Heart left ventricle (tissue), 16 donors: ENCODE results near the gene MUC4. TPM values are rescaled to one million over a fixed set of nuclear protein-coding genes. Genes with fewer than 3 reads are reported as not detected.

Experiments used
- ATAC-seq, 4 donors: fragments of 200-7000 bp; cut with Tn5 transposase; one replicate each; pipeline ENCODE4 v1.9.1; 2020 to 2022; ENCODE audit warnings: moderate library complexity in 4 of 4, mild to moderate bottlenecking in 3 of 4, moderate number of reproducible peaks in 1 of 4
- DNase-seq, 5 donors: peaks; one replicate each; pipeline ENCODE4 v3.0.0-alpha.2; 2020
- H3K27ac ChIP-seq, 12 donors: fragments of 200-600 bp; sonication (generic) in 4 of 12; one replicate each; pipeline versions ENCODE4 v1.5.0 to v1.8.0; 2016 to 2022; ENCODE audit warnings: mild to moderate bottlenecking in 2 of 12
- H3K27me3 ChIP-seq, 9 donors: fragments of 200-600 bp; sonication (generic) in 2 of 9; one replicate each; pipeline versions ENCODE4 v1.5.1 to v1.8.0; 2016 to 2022; ENCODE audit warnings: mild to moderate bottlenecking in 3 of 9
- H3K36me3 ChIP-seq, 9 donors: fragments of 200-600 bp; sonication (generic) in 2 of 9; one replicate each; pipeline versions ENCODE4 v1.5.0 to v1.8.0; 2018 to 2022; ENCODE audit warnings: mild to moderate bottlenecking in 2 of 9
- H3K4me1 ChIP-seq, 12 donors: fragments of 200-600 bp; sonication (generic) in 4 of 12; one replicate each; pipeline versions ENCODE4 v1.5.0 to v1.8.0; 2016 to 2022; ENCODE audit warnings: mild to moderate bottlenecking in 3 of 12
- H3K4me3 ChIP-seq, 12 donors: fragments of 200-600 bp; sonication (generic) in 4 of 12; one replicate each; pipeline versions ENCODE4 v1.5.0 to v1.8.0; 2017 to 2022; ENCODE audit warnings: mild to moderate bottlenecking in 9 of 12, moderate library complexity in 4 of 12
- H3K9me3 ChIP-seq, 12 donors: fragments of 200-600 bp; sonication (generic) in 4 of 12; one replicate each; pipeline versions ENCODE4 v1.5.0 to v1.8.0; 2016 to 2022; ENCODE audit warnings: mild to moderate bottlenecking in 1 of 12
- POLR2A ChIP-seq, 2 donors: fragments of 450-650 bp; IDR thresholded peaks; one replicate each; pipeline ENCODE4 v1.6.1; 2017; ENCODE audit warnings: antibody characterized with exemption in 2 of 2, mild to moderate bottlenecking in 2 of 2, moderate library complexity in 2 of 2
- WGBS, 4 donors: extraction: QIAGEN DNeasy Blood & Tissue Kit in 2 of 4; methylation state at CpG; one replicate each; pipeline versions ENCODE4 v1.1.5 to v1.1.7; 2013 to 2018; 5-methylcytosine and 5-hydroxymethylcytosine counted together
- intact Hi-C, 10 donors: fragments of 100-400 bp; cut with DNase I; formaldehyde crosslinking; loops; one replicate each; pipeline versions ENCODE4 v1.11.1 to v1.14.2; 2022
- long read RNA-seq, 3 donors: library from polyadenylated mRNA; unstranded; transcript quantifications; one replicate each; pipeline ENCODE4 v2.0.0, GENCODE V29; 2020 to 2021
- polyA plus RNA-seq, 2 donors: library from polyadenylated mRNA; stranded (reverse); fragments of 200-250 nt; gene quantifications; one replicate each; pipeline ENCODE4 v1.2.3, GENCODE V29; 2013
- total RNA-seq, 9 donors: library from RNA; depleted of rRNA in 2 of 9; stranded (reverse); fragments of >200 nt in 2 of 9; fragmentation: NEBNext Ultra II Directional in 3 of 9; extraction: Animal tissue kit (Norgen Biotek cat#: 25700) in 3 of 9; gene quantifications; one replicate each; pipeline versions ENCODE4 v1.1.0 to v1.2.4, GENCODE V29; 2016 to 2023
- TF ChIP-seq, protein P1 (sequence below), 12 donors: fragments of 200-600 bp; sonication (generic) in 4 of 12; IDR thresholded peaks; one replicate each; pipeline versions ENCODE4 v1.5.0 to v1.8.0; 2018 to 2022; ENCODE audit warnings: antibody characterized with exemption in 12 of 12, mild to moderate bottlenecking in 5 of 12
- donor health status: ischemic (EF 13 %, LVEDD 7.1; RV severe dilation, severe dysfunction).
- donor health status: healthy with polysubstance abuse.
- donor health status: DM: no; HTN: yes; CAD: no.
- donor health status: DM: no; HTN: no; CAD: no.
- donor health status: ischemic (EF 25% LVEDD 6.9; RV normal size, moderate dysfunction).
- donor health status: ischemic (EF 25% LVEDD 5.7; RV mildly dilated, moderate dysfunction).
- donor health status: healthy.
- donor health status: DM: yes; HTN: yes; CAD: no.
- donor health status: ischemic (EF 35%, LVEDD 5.7; RV mildly dilated, moderate dysfunction).
- donor health status: nonischemic (EF 11% LVEDD 7.7; RV severe dilation, severe dysfunction).
- donor health status: DM: yes; HTN: yes; CAD: no.
- donor health status: PGD.
- donor health status: ischemic (EF 29% LVEDD 5.4; RV normal size, mild dysfunction).
- donor health status: nonischemic (EF 23%, LVEDD 6.1; RV moderate dilation, normal function).

MUC4 gene, protein sequence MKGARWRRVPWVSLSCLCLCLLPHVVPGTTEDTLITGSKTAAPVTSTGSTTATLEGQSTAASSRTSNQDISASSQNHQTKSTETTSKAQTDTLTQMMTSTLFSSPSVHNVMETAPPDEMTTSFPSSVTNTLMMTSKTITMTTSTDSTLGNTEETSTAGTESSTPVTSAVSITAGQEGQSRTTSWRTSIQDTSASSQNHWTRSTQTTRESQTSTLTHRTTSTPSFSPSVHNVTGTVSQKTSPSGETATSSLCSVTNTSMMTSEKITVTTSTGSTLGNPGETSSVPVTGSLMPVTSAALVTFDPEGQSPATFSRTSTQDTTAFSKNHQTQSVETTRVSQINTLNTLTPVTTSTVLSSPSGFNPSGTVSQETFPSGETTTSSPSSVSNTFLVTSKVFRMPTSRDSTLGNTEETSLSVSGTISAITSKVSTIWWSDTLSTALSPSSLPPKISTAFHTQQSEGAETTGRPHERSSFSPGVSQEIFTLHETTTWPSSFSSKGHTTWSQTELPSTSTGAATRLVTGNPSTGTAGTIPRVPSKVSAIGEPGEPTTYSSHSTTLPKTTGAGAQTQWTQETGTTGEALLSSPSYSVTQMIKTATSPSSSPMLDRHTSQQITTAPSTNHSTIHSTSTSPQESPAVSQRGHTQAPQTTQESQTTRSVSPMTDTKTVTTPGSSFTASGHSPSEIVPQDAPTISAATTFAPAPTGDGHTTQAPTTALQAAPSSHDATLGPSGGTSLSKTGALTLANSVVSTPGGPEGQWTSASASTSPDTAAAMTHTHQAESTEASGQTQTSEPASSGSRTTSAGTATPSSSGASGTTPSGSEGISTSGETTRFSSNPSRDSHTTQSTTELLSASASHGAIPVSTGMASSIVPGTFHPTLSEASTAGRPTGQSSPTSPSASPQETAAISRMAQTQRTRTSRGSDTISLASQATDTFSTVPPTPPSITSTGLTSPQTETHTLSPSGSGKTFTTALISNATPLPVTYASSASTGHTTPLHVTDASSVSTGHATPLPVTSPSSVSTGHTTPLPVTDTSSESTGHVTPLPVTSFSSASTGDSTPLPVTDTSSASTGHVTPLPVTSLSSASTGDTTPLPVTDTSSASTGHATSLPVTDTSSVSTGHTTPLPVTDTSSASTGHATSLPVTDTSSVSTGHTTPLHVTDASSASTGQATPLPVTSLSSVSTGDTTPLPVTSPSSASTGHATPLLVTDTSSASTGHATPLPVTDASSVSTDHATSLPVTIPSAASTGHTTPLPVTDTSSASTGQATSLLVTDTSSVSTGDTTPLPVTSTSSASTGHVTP (N-terminal part only)
- under 1 TPM in 2 of 9 donors, not detected in 7; 0.02 to 0.17 TPM for total RNA-seq
- under 1 TPM in 1 of 2 donors, not detected in 1; 0.03 TPM for polyA plus RNA-seq
- long read RNA-seq, donor 1 = 0 reads
- long read RNA-seq, donor 2 = 0 reads
- long read RNA-seq, donor 3 = 0 reads

- H3K36me3 ChIP-seq = no peaks in the 10 kb centered on the region
- intact Hi-C loops = no loop called here
- WGBS, 4 donors = 17 to 29% (median 22%) methylated on average over 14 of the region's 14 CpGs
- H3K9me3 ChIP-seq = no peaks in the 10 kb centered on the region
- no peak within 1 kb of the TSS for H3K4me3 ChIP-seq
- no peak within 1 kb of the TSS for H3K27ac ChIP-seq
- ATAC-seq (no peak), DNase-seq (no peak)
- peaks cover 0 to 1% (median 0%) of the 10 kb centered on the region in 12 donors for H3K4me1 ChIP-seq
- H3K27me3 ChIP-seq = peaks cover 0 to 33% (median 8%) of the 10 kb centered on the region in 9 donors
- TF ChIP-seq, protein P1, sequence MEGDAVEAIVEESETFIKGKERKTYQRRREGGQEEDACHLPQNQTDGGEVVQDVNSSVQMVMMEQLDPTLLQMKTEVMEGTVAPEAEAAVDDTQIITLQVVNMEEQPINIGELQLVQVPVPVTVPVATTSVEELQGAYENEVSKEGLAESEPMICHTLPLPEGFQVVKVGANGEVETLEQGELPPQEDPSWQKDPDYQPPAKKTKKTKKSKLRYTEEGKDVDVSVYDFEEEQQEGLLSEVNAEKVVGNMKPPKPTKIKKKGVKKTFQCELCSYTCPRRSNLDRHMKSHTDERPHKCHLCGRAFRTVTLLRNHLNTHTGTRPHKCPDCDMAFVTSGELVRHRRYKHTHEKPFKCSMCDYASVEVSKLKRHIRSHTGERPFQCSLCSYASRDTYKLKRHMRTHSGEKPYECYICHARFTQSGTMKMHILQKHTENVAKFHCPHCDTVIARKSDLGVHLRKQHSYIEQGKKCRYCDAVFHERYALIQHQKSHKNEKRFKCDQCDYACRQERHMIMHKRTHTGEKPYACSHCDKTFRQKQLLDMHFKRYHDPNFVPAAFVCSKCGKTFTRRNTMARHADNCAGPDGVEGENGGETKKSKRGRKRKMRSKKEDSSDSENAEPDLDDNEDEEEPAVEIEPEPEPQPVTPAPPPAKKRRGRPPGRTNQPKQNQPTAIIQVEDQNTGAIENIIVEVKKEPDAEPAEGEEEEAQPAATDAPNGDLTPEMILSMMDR (IDR thresholded peaks at IDR 0.05) = no peak
- no peak for TF ChIP-seq POLR2A (IDR thresholded peaks at IDR 0.05)
Measured at GRCh38 chr3:195811756-195812155, at the start of gene MUC4. Gene MUC4 (minus strand): TSS chr3:195811929. CDS start chr3:195811817, 112 bp downstream.

DNA sequence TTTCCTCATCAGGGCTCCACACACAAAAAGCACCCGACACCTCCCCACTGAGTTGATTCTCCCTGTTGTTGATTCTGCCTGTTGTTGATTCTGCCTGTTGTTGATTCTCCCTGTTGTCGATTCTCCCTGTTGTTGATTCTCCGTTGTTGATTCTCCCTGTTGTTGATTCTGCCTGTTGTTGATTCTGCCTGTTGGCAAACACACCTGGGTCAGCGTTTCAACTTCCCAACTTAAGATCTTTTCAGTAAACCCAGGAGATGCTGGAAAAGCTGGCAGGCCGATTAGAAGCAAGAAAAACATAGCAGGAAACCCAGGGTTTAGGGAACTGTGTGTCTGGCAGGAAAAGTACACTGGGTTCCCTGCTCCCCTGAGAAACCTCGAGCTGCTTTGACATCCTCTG lies 48.7 kb upstream of the MUC4 start:
- TF ChIP-seq, protein P1 (IDR thresholded peaks at IDR 0.05) = no peak
- no peak for TF ChIP-seq POLR2A (IDR thresholded peaks at IDR 0.05)

GRCh38 chr3:195859846-195860411 lies 48.2 kb upstream of the MUC4 start:
- Histone ChIP-seq H3K4me3 (peak overlapping the region in 3 of 12 donors; percentile 24 to 46 (median 32)), H3K36me3 (peaks cover 0 to 6% (median 0%) of the 10 kb centered on the region in 9 donors), H3K27me3 (peaks cover 0 to 3% (median 0%) of the 10 kb centered on the region in 9 donors), H3K27ac (no peak overlapping the region), H3K9me3 (no peaks in the 10 kb centered on the region), H3K4me1 (peaks cover 0 to 25% (median 13%) of the 10 kb centered on the region in 12 donors)
- no peak for ATAC-seq
- WGBS, 4 donors = 80 to 88% (median 83%) methylated on average over 23 of the region's 23 CpGs
- DNase-seq = no peak
- intact Hi-C loops = loop anchor here in 8 of 10 donors (1.0 to 10.0 kb wide), 4 partner anchors 55 to 235 kb away; no protein-coding TSS in a partner anchor
- TF ChIP-seq, protein P1 (IDR thresholded peaks at IDR 0.05) = no peak

More for the DNA sequence above, 48.7 kb upstream of the MUC4 start:
- Histone ChIP-seq H3K36me3 (peaks cover 0 to 6% (median 0%) of the 10 kb centered on the region in 9 donors), H3K4me3 (no peak overlapping the region), H3K4me1 (peaks cover 0 to 25% (median 13%) of the 10 kb centered on the region in 12 donors), H3K27me3 (peaks cover 0 to 3% (median 0%) of the 10 kb centered on the region in 9 donors), H3K9me3 (no peaks in the 10 kb centered on the region), H3K27ac (no peak overlapping the region)
- ATAC-seq (no peak), DNase-seq (no peak)
- intact Hi-C loops = loop anchor here in 1 of 10 donors (2.0 kb wide), 1 partner anchor 54 kb away; no protein-coding TSS in a partner anchor
- WGBS, 4 donors = 74 to 76% (median 75%) methylated on average over 6 of the region's 6 CpGs
